ENCODE data around the gene PSMA6.
"Not testable (repeated sequence)": the region's sequence is repeated elsewhere in the genome, so short reads cannot be mapped to it uniquely, and the experiment has no call there.

Gene PSMA6

DNA sequence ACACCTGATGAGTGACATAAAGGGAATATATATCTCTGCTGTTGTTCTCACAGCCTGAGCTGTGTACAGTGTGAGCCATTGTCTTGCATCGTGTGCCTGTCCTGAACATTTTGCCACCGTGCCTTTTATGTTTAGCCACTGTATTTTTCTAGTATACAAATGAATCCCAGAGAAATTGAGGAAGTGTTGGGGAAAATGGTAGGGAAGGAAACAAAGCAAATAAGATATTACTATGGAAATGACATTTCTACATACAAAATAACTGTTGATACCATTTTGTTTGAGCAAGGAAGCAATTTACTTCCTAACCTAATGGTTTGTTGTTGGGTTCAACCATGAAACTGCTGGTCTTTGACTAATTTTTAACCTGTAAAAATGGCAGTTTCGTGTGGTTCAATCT lies 5.5 kb downstream of the PSMA6 start:
- Histone ChIP-seq H3K4me1 (ENCODE audit: control insufficient read depth, insufficient read depth, low read length) (peaks cover 7% of the 10 kb centered on the region), H3K27me3 (ENCODE audit: control insufficient read depth in 1 of 2, insufficient read depth in 2 of 2, low read length in 2 of 2) (no peaks in the 10 kb centered on the region), H3K9ac (ENCODE audit: low read length in 2 of 2) (no peak overlapping the region), H3K4me3 (ENCODE audit: low read length in 2 of 2) (no peak overlapping the region), H3K9me3 (ENCODE audit: control insufficient read depth in 2 of 2, low read length in 2 of 2) (no peaks in the 10 kb centered on the region), H3K36me3 (ENCODE audit: control insufficient read depth in 2 of 2, insufficient read depth in 2 of 2, low read length in 2 of 2) (no peaks in the 10 kb centered on the region), H3K27ac (ENCODE audit: low read length) (no peak overlapping the region)

DNA sequence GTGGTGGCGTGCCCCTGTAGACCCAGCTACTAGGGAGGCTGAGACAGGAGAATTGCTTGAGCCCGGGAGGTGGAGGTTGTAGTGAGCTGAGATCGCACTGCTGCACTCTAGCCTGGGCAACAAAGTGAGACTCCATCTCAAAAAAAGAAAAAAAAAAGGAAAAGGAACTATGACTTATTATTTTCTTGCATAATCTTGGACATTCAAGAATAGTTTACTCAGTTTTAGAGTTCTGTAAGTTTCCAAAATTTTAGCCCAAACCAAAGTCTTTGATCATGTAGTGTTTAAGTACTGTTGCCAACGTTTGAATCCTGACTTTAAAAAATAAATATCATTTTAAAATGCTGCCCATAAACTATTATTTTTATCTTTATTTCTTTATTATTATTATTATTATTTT lies 6.2 kb downstream of the PSMA6 start:
- Histone ChIP-seq H3K27ac (ENCODE audit: low read length) (no peak overlapping the region), H3K9me3 (ENCODE audit: control insufficient read depth in 2 of 2, low read length in 2 of 2) (no peaks in the 10 kb centered on the region), H3K36me3 (ENCODE audit: control insufficient read depth in 2 of 2, insufficient read depth in 2 of 2, low read length in 2 of 2) (no peaks in the 10 kb centered on the region)

DNA sequence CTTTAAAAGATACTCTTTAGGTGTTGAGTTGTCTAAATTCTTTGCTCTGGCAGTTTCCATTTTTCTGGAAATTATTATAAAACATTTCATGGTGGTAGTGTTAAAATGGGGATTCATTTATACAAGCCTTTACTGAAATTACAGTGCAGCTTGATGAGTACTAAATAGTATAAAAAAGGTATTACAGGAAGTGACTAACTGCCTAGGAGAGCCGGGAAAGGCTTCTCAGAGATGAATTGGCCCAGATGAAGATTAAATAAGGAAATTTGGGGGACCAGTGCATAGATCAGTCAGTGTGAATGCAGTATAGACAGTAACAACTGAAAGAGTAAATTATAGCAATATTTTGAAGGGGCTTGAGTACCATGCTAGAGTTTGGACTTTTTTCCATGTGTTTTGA lies 7.5 kb downstream of the PSMA6 start:
- Histone ChIP-seq H3K27ac (ENCODE audit: low read length) (no peak overlapping the region), H3K4me1 (ENCODE audit: control insufficient read depth, insufficient read depth, low read length) (peaks cover 3% of the 10 kb centered on the region), H3K4me3 (ENCODE audit: low read length in 2 of 2) (no peak overlapping the region), H3K36me3 (ENCODE audit: control insufficient read depth in 2 of 2, insufficient read depth in 2 of 2, low read length in 2 of 2) (peaks cover 0 to 2% of the 10 kb centered on the region in 2 donors), H3K9me3 (ENCODE audit: control insufficient read depth in 2 of 2, low read length in 2 of 2) (no peaks in the 10 kb centered on the region), H3K27me3 (ENCODE audit: control insufficient read depth in 1 of 2, insufficient read depth in 2 of 2, low read length in 2 of 2) (no peaks in the 10 kb centered on the region), H3K9ac (ENCODE audit: low read length in 2 of 2) (no peak overlapping the region)

More for the DNA sequence above, 6.2 kb downstream of the PSMA6 start:
- Histone ChIP-seq H3K27me3 (ENCODE audit: control insufficient read depth in 1 of 2, insufficient read depth in 2 of 2, low read length in 2 of 2) (no peaks in the 10 kb centered on the region), H3K9ac (ENCODE audit: low read length in 2 of 2) (no peak overlapping the region), H3K4me3 (ENCODE audit: low read length in 2 of 2) (no peak overlapping the region), H3K4me1 (ENCODE audit: control insufficient read depth, insufficient read depth, low read length) (peaks cover 7% of the 10 kb centered on the region)

DNA sequence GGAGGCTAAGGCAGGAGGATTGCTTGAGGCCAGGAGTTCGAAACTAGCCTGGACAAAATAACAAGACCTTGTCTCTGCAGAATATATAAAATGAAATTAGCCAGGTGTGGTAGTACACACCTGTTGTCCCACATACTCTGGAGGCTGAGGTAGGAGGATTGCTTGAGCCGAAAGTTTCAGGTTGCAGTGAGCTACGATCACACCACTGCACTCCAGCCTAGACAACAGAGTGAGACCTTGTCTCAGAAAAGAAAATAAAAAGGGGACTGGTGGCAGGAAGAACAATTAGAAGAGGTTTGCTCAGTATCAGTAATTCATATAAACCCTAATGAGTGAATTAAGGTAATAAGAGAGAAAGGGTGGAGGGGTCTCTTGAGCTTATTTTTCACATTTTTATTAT lies 8.0 kb downstream of the PSMA6 start:
- Histone ChIP-seq H3K27ac (ENCODE audit: low read length) (no peak overlapping the region), H3K27me3 (ENCODE audit: control insufficient read depth in 1 of 2, insufficient read depth in 2 of 2, low read length in 2 of 2) (no peaks in the 10 kb centered on the region), H3K4me1 (ENCODE audit: control insufficient read depth, insufficient read depth, low read length) (peaks cover 3% of the 10 kb centered on the region), H3K9ac (ENCODE audit: low read length in 2 of 2) (no peak overlapping the region), H3K36me3 (ENCODE audit: control insufficient read depth in 2 of 2, insufficient read depth in 2 of 2, low read length in 2 of 2) (peaks cover 0 to 2% of the 10 kb centered on the region in 2 donors), H3K9me3 (ENCODE audit: control insufficient read depth in 2 of 2, low read length in 2 of 2) (no peaks in the 10 kb centered on the region), H3K4me3 (ENCODE audit: low read length in 2 of 2) (no peak overlapping the region)

DNA sequence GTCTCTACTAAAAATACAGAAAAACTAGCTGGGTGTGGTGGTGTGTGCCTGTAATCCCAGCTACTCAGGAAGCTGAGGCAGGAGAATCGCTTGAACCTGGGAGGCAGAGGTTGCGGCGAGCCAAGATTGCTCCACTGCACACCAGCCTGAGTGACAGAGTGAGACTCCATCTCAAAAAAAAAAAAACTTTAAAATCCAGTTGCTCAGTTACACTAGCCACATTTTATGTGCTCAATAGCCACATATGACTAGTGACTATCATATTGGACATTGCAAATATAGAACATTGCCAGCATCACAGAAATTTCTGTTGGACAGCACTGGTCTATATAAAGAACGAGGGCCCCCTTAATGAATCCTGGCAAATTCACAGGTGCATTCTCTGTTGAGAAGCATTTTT lies 9.2 kb downstream of the PSMA6 start:
- not testable (repeated sequence) for H3K36me3 ChIP-seq (ENCODE audit: control insufficient read depth in 2 of 2, insufficient read depth in 2 of 2, low read length in 2 of 2); H3K9ac ChIP-seq (ENCODE audit: low read length in 2 of 2); H3K4me3 ChIP-seq (ENCODE audit: low read length in 2 of 2); H3K27ac ChIP-seq (ENCODE audit: low read length); H3K9me3 ChIP-seq (ENCODE audit: control insufficient read depth in 2 of 2, low read length in 2 of 2); H3K27me3 ChIP-seq (ENCODE audit: control insufficient read depth in 1 of 2, insufficient read depth in 2 of 2, low read length in 2 of 2); H3K4me1 ChIP-seq (ENCODE audit: control insufficient read depth, insufficient read depth, low read length)

DNA sequence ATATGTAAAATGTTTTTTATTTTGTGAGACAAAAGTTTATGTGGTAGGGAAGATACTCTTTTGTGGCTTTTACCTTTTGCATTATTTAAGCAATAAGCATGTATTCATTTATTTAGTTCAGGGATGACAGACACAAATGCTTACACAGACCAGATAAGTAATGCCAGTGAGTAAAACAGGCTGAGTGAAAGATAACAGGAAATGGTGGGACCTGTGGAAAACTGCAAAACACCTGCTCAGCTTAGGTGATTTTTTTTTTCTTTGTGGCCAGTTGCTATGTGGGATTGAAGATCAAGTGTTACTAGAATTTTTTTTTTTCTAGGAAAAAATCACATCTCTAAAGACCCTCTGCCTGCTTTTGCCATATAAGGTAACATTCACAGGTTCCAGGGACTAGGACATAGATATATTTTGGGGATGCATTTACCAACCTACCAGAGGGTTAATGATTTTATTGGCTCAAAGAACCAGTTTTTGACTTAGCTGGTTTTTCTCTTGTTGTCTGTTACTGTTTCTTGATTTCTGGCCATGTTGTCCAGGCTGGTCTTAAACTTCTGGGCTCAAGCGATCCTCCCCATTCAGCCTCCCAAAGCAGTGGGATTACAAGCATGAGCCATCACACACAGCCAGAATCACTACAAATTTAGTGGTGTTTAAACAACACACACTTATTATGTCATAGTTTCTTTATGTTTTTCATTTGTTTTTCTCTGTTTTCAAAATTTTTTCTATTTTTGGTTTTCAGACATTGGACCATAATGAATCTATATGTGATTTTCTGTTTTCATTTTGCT lies 9.8 kb downstream of the PSMA6 start:
- H3K36me3 ChIP-seq (ENCODE audit: control insufficient read depth in 2 of 2, insufficient read depth in 2 of 2, low read length in 2 of 2), result peaks cover 0 to 2% of the 10 kb centered on the region in 2 donors
- H3K4me3 ChIP-seq (ENCODE audit: low read length in 2 of 2), result no peak overlapping the region
- H3K9me3 ChIP-seq (ENCODE audit: control insufficient read depth in 2 of 2, low read length in 2 of 2), result no peaks in the 10 kb centered on the region
- H3K27me3 ChIP-seq (ENCODE audit: control insufficient read depth in 1 of 2, insufficient read depth in 2 of 2, low read length in 2 of 2), result no peaks in the 10 kb centered on the region
- no peak overlapping the region for H3K27ac ChIP-seq (ENCODE audit: low read length)
- H3K4me1 ChIP-seq (ENCODE audit: control insufficient read depth, insufficient read depth, low read length), result no peaks in the 10 kb centered on the region
- H3K9ac ChIP-seq (ENCODE audit: low read length in 2 of 2), result no peak overlapping the region

DNA sequence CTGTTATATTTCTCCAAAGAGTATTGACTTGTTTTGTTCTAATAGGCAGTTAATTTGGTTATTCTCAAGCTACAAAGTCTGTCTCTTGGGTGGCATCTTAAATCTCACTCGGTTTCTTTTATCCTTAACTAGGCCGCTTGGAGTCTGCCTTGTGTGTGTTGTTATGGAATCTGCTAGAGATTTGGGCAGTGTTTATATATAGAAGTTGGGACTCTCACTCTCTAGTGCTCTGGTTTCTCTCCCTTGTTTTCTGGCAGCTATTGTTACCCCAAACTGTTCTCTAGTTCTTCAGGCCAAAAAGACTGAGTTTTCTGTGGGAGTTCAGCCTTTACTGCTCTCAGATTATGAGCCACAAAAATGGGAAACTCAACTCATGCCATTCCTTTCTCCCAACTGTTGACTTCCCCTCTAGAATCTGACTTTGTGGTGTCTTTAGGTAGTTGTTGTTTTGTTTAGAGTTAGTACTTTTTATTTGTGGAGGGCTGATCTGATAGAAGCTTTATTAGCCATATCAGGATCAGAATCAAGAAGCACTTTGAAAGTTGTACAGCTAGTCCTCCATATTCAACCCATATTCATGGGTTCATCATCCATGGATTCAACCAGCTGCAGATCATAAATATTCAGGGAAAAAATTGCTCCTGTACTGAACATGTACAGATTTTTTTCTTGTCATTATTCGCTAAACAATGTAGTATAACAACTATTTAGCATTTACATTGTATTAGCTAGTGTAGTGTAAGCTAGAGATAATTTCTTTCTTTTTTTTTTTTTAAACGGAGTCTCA lies 11.2 kb downstream of the PSMA6 start:
- H3K4me1 ChIP-seq (ENCODE audit: control insufficient read depth, insufficient read depth, low read length), result no peaks in the 10 kb centered on the region
- no peaks in the 10 kb centered on the region for H3K9me3 ChIP-seq (ENCODE audit: control insufficient read depth in 2 of 2, low read length in 2 of 2)
- H3K27me3 ChIP-seq (ENCODE audit: control insufficient read depth in 1 of 2, insufficient read depth in 2 of 2, low read length in 2 of 2), result no peaks in the 10 kb centered on the region
- H3K27ac ChIP-seq (ENCODE audit: low read length), result no peak overlapping the region
- H3K4me3 ChIP-seq (ENCODE audit: low read length in 2 of 2), result no peak overlapping the region
- H3K9ac ChIP-seq (ENCODE audit: low read length in 2 of 2), result no peak overlapping the region
- H3K36me3 ChIP-seq (ENCODE audit: control insufficient read depth in 2 of 2, insufficient read depth in 2 of 2, low read length in 2 of 2), result peaks cover 0 to 2% of the 10 kb centered on the region in 2 donors

DNA sequence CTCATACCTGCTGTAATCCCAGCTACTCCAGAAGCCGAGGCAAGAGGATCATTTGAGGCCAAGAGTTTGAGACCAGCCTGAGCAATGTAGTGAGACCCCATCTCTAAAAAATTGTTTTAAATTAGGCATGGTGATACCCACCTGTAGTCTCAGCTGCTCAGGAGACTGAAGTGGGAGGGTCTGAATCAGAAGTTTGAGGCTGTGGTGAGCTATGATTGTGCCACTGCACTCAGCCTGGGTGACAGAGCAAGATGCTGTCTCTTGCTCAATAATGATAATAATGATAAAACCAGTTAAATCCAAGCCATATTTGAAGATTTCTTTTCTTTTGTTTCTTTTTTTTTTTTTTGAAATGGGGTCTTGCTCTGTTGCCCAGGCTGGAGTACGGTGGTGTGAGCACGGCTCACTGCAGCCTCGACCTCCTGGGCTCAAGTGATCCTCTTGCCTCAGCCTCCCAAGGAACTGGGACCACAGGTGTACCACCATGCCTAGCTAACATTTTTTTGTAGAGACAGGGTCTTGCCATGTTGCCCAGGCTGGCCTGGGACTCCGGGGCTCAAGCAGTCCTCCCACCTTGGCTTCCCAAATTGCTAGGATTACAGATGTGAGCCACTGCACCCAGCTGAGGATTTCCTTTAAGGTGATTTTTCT lies 12.8 kb downstream of the PSMA6 start:
- Histone ChIP-seq H3K27ac (ENCODE audit: low read length) (peak overlapping the region; percentile 11), H3K9me3 (ENCODE audit: control insufficient read depth in 2 of 2, low read length in 2 of 2) (no peaks in the 10 kb centered on the region), H3K27me3 (ENCODE audit: control insufficient read depth in 1 of 2, insufficient read depth in 2 of 2, low read length in 2 of 2) (no peaks in the 10 kb centered on the region), H3K36me3 (ENCODE audit: control insufficient read depth in 2 of 2, insufficient read depth in 2 of 2, low read length in 2 of 2) (peaks cover 7 to 9% of the 10 kb centered on the region in 2 donors), H3K4me1 (ENCODE audit: control insufficient read depth, insufficient read depth, low read length) (no peaks in the 10 kb centered on the region), H3K4me3 (ENCODE audit: low read length in 2 of 2) (no peak overlapping the region), H3K9ac (ENCODE audit: low read length in 2 of 2) (no peak overlapping the region)

DNA sequence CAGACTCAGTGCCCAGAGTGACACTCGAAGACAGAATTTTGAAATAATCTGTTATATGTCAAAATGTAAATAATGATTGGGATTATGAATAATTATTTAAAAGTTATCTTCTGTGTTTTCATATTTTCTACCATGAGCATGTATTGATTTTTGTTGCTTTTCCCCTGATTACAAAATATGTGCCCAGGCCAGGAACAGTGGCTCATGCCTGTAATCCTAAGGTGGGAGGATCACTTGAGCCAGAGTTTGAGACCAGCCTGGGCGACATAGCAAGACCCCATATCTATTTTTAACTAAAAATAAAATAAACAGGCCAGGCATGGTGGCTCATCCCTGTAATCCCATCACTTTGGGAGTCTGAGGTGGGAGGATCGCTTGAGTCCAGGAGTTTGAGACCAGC lies 13.5 kb downstream of the PSMA6 start:
- peaks cover 14% of the 10 kb centered on the region in 2 donors for H3K36me3 ChIP-seq (ENCODE audit: control insufficient read depth in 2 of 2, insufficient read depth in 2 of 2, low read length in 2 of 2)
- peak overlapping the region; percentile 11 for H3K27ac ChIP-seq (ENCODE audit: low read length)
- no peak overlapping the region for H3K4me3 ChIP-seq (ENCODE audit: low read length in 2 of 2)
- H3K27me3 ChIP-seq (ENCODE audit: control insufficient read depth in 1 of 2, insufficient read depth in 2 of 2, low read length in 2 of 2), result no peaks in the 10 kb centered on the region
- no peak overlapping the region for H3K9ac ChIP-seq (ENCODE audit: low read length in 2 of 2)
- no peaks in the 10 kb centered on the region for H3K9me3 ChIP-seq (ENCODE audit: control insufficient read depth in 2 of 2, low read length in 2 of 2)
- H3K4me1 ChIP-seq (ENCODE audit: control insufficient read depth, insufficient read depth, low read length), result no peaks in the 10 kb centered on the region

DNA sequence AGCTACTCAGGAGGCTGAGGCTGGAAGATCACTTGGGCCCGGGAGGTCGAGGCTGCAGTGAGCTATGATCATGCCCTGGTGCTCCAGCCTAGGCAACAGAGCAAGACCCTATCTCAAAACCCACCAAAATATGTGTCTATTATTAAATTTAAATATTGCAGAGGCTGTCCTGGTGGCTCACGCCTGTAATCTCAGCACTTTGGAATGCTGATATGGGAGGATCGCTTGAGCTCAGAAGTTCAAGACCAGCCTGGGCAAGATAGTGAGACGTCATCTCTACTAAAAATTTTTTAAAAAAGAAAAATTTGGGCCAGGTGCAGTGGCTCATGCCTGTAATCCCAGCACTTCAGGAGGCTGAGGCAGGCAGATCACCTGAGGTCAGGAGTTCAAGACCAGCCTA lies 13.9 kb downstream of the PSMA6 start:
- no peak overlapping the region for H3K27ac ChIP-seq (ENCODE audit: low read length)

More for the DNA sequence above, 13.9 kb downstream of the PSMA6 start:
- Histone ChIP-seq H3K27me3 (ENCODE audit: control insufficient read depth in 1 of 2, insufficient read depth in 2 of 2, low read length in 2 of 2) (no peaks in the 10 kb centered on the region), H3K9me3 (ENCODE audit: control insufficient read depth in 2 of 2, low read length in 2 of 2) (no peaks in the 10 kb centered on the region), H3K36me3 (ENCODE audit: control insufficient read depth in 2 of 2, insufficient read depth in 2 of 2, low read length in 2 of 2) (peaks cover 19% of the 10 kb centered on the region in 2 donors), H3K4me1 (ENCODE audit: control insufficient read depth, insufficient read depth, low read length) (no peaks in the 10 kb centered on the region), H3K9ac (ENCODE audit: low read length in 2 of 2) (no peak overlapping the region), H3K4me3 (ENCODE audit: low read length in 2 of 2) (no peak overlapping the region)

All from stomach smooth muscle (tissue), 2 donors.